Fibroblast of pulmonary artery (primary cell): Measurements from ENCODE around the gene ZNF442.
"Not testable (repeated sequence)": the region's sequence is repeated elsewhere in the genome, so short reads cannot be mapped to it uniquely, and the experiment has no call there.

Experiments used
- DNase-seq: peaks from one replicate; pipeline ENCODE4 v3.0.0-alpha.2; 2010; ENCODE audit warnings: low read depth
- H3K4me3 ChIP-seq: replicated peaks from 2 replicates; pipeline ENCODE4 v1.5.1; 2011; ENCODE audit warnings: low read depth, mild to moderate bottlenecking, control low read depth, low read length, moderate library complexity
- TF ChIP-seq, protein P1 (sequence below): IDR thresholded peaks from 2 replicates; pipeline ENCODE4 v1.5.1; 2011; ENCODE audit warnings: mild to moderate bottlenecking, control low read depth, low read length, inconsistent platforms; ENCODE audit errors: missing control alignments

The ZNF442 gene

DNA sequence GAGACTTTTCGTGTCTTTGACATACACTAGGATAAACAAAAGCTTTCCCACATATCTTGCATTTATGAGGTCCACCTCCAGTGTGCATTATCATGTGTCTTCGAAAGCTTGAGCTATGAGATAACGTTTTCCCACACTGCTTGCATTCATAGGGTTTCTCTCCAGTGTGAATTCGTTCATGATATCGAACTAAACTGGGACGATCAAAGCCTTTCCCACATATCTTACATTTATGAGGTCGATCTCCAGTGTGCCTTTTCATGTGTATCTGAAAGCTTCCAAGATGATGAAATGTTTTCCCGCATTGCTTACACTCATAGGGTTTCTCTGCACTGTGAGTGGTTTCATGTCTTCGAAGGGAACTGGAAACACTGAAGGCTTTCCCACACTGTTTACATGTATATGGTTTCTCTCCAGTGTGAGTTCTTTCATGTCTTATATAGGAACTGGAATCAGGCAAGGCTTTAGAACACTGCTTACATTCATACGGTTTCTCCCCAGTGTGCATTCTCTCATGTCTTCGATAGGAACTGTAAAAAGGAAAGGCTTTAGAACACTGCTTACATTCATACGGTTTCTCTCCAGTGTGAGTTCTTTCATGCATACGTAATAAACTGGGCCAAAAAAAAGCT is 46.6 kb downstream of the ZNF442 start:
- no peak overlapping the region for H3K4me3 ChIP-seq
- TF ChIP-seq, protein P1, sequence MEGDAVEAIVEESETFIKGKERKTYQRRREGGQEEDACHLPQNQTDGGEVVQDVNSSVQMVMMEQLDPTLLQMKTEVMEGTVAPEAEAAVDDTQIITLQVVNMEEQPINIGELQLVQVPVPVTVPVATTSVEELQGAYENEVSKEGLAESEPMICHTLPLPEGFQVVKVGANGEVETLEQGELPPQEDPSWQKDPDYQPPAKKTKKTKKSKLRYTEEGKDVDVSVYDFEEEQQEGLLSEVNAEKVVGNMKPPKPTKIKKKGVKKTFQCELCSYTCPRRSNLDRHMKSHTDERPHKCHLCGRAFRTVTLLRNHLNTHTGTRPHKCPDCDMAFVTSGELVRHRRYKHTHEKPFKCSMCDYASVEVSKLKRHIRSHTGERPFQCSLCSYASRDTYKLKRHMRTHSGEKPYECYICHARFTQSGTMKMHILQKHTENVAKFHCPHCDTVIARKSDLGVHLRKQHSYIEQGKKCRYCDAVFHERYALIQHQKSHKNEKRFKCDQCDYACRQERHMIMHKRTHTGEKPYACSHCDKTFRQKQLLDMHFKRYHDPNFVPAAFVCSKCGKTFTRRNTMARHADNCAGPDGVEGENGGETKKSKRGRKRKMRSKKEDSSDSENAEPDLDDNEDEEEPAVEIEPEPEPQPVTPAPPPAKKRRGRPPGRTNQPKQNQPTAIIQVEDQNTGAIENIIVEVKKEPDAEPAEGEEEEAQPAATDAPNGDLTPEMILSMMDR = no peak
- no peak for DNase-seq

DNA sequence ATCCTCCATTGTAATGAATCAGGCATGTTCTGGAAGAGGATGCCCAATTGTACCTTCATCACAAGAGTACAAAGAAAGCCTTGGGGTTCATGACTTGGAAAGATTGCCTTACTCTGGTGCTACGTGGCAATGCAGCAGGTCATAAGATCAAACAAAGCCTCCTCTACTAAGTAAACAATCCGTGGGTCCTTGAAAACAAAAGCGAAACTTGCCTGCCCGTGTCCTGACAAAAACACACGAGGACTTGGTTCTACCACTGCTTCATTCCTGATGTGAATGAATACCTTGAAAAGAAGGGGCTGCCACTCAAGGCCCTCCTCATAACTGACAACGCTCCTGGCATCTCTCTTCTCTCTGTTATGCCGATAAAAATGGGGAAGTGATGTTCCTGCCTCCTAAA is 50.9 kb downstream of the ZNF442 start:
- TF ChIP-seq, protein P1 = no peak
- no peak overlapping the region for H3K4me3 ChIP-seq
- DNase-seq = no peak

DNA sequence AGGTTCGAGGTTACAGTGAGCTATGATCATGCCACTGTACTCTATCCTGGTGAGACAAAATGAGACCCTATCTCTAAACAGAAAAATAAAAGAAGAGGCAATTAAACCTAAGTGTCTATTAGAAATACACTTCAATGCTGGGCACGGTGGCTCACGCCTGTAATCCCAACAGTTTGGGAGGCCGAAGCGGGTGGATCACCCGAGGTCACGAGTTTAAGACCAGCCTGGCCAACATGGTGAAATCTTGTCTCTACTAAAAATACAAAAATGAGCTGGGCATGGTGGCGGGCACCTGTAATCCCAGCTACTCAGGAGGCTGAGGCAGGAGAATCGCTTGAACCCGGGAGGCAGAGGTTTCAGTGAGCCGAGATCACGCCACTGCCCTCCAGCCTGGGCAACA is 56.6 kb downstream of the ZNF442 start:
- not testable (repeated sequence) for DNase-seq, H3K4me3 ChIP-seq
